Measurements from ENCODE around the gene KCNIP4.

DNA sequence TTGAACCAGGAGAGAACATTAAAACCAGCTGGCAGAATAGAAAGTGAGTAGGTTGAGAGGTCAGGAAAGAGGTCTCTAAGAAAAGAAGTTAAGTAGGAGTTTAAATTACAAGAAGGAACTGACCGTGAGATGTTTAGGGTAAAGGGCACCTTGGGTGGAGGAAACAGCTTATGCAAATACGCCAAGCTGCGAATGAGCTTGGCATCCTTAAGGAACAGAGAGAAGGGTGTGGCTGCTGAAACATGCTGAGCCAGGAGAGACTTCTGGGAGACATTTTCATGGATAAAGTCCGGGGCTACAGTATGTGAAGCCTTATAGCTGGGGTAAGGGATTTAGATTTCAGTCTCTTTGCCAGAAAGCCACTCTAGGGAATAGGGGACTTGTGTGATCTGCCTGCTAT is 249.1 kb downstream of the KCNIP4 start:
- TF ChIP-seq FOXP2 (optimal IDR thresholded peaks at IDR 0.05; ENCODE audit: control extremely low read depth, extremely low read length, insufficient read depth): no peak
- no peak for TF ChIP-seq EZH2 (IDR thresholded peaks at IDR 0.05)
- no peak for TF ChIP-seq POLR2AphosphoS5 (IDR thresholded peaks at IDR 0.05; ENCODE audit: borderline replicate concordance, low read depth, low read length)
